Measurements from ENCODE around the gene OR51L1.

- TF ChIP-seq POLR2A (IDR thresholded peaks at IDR 0.05): no peak
- TF ChIP-seq, protein P1, sequence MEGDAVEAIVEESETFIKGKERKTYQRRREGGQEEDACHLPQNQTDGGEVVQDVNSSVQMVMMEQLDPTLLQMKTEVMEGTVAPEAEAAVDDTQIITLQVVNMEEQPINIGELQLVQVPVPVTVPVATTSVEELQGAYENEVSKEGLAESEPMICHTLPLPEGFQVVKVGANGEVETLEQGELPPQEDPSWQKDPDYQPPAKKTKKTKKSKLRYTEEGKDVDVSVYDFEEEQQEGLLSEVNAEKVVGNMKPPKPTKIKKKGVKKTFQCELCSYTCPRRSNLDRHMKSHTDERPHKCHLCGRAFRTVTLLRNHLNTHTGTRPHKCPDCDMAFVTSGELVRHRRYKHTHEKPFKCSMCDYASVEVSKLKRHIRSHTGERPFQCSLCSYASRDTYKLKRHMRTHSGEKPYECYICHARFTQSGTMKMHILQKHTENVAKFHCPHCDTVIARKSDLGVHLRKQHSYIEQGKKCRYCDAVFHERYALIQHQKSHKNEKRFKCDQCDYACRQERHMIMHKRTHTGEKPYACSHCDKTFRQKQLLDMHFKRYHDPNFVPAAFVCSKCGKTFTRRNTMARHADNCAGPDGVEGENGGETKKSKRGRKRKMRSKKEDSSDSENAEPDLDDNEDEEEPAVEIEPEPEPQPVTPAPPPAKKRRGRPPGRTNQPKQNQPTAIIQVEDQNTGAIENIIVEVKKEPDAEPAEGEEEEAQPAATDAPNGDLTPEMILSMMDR (IDR thresholded peaks at IDR 0.05): no peak
Measured at GRCh38 chr11:4991060-4991459, 3.6 kb upstream of the OR51L1 start.
